Stimulated activated CD8-positive, alpha-beta memory T cell treated with anti-CD3 and anti-CD28 coated beads, Interleukin-7, amount 100 ng/mL, for 4 hours (primary cell): ENCODE data around the gene ZNF664.
A peak's percentile ranks its signal among the peaks of the same experiment; 100 is the strongest.

Experiments used
- DNase-seq, 2 donors: peaks; one replicate each; pipeline ENCODE4 v3.0.0-alpha.2; 2020; ENCODE audit warnings: low read depth in 2 of 2

ZNF664 gene

GRCh38 chr12:124033859-124034258 lies 60.8 kb downstream of the ZNF664 start:
- DNase-seq = no peak

- DNase-seq = no peak
Measured at GRCh38 chr12:124034297-124034696, 61.3 kb downstream of the ZNF664 start.

- no peak for DNase-seq
Measured at GRCh38 chr12:124035163-124035562, 62.1 kb downstream of the ZNF664 start.

GRCh38 chr12:124036171-124036598 lies 63.2 kb downstream of the ZNF664 start:
- DNase-seq = no peak

GRCh38 chr12:124036657-124037109 lies 63.7 kb downstream of the ZNF664 start:
- DNase-seq = peak in 1 of 2 donors; percentile 15

- DNase-seq = no peak
Measured at GRCh38 chr12:124037331-124037730, 64.3 kb downstream of the ZNF664 start.

GRCh38 chr12:124039276-124039675 lies 66.3 kb downstream of the ZNF664 start:
- no peak for DNase-seq

GRCh38 chr12:124040291-124040690 lies 67.3 kb downstream of the ZNF664 start:
- no peak for DNase-seq

- no peak for DNase-seq
Measured at GRCh38 chr12:124040737-124041136, 67.7 kb downstream of the ZNF664 start.

GRCh38 chr12:124041907-124042306 lies 68.9 kb downstream of the ZNF664 start:
- DNase-seq = no peak

GRCh38 chr12:124044021-124044420 lies 71.0 kb downstream of the ZNF664 start:
- DNase-seq = no peak

- DNase-seq = no peak
Measured at GRCh38 chr12:124044809-124045321, 71.8 kb downstream of the ZNF664 start.

GRCh38 chr12:124045671-124046455 lies 72.8 kb downstream of the ZNF664 start:
- DNase-seq = no peak

GRCh38 chr12:124046456-124046740 lies 73.4 kb downstream of the ZNF664 start:
- no peak for DNase-seq

GRCh38 chr12:124047045-124047566 lies 74.1 kb downstream of the ZNF664 start:
- no peak for DNase-seq

- DNase-seq = no peak
Measured at GRCh38 chr12:124049451-124050094, 76.6 kb downstream of the ZNF664 start.

GRCh38 chr12:124053851-124054250 lies 80.8 kb downstream of the ZNF664 start:
- no peak for DNase-seq

GRCh38 chr12:124055066-124055465 lies 82.1 kb downstream of the ZNF664 start:
- DNase-seq = no peak

- no peak for DNase-seq
Measured at GRCh38 chr12:124057691-124058090, 84.7 kb downstream of the ZNF664 start.

GRCh38 chr12:124059752-124060151 lies 86.7 kb downstream of the ZNF664 start:
- no peak for DNase-seq
